IMR-90 (cell line): ENCODE data around the gene KDM6A. TPM values are rescaled to one million over a fixed set of nuclear protein-coding genes. Genes with fewer than 3 reads are reported as not detected.

Source experiments
- ATAC-seq: fragments of 200-7000 bp; cut with Tn5 transposase; 2 replicates; pipeline ENCODE4 v1.9.1; 2020; ENCODE audit warnings: low read depth, mild to moderate bottlenecking, moderate library complexity
- BruUV-seq: library from RNA; stranded (reverse); fragments of 400-500 nt; replicated peaks from 2 replicates; lab custom pipeline; 2021; lab: Mats Ljungman, UMichigan
- CTCF ChIA-PET: fragments of 300-600 bp; formaldehyde crosslinking; extraction: SDS; loops from one replicate; lab custom pipeline; 2021; ENCODE audit warnings: antibody characterized with exemption; lab: Yijun Ruan, JAX
- POLR2A ChIA-PET: fragments of 300-600 bp; sonication (Branson Sonifier 250); formaldehyde crosslinking; loops from one replicate; lab custom pipeline; 2022; ENCODE audit warnings: antibody characterized with exemption; ENCODE audit not compliant: unreplicated experiment; lab: Charles Lee
- DNase-seq: peaks from one replicate; pipeline ENCODE4 v3.0.0; 2013
- H2AFZ ChIP-seq: replicated peaks from 2 replicates; pipeline ENCODE3; 2013; ENCODE audit warnings: low read length, mild to moderate bottlenecking; ENCODE audit not compliant: poor library complexity
- H2AK5ac ChIP-seq: 2 replicates; pipeline ENCODE4 v1.6.1; 2013; ENCODE audit warnings: low read depth, low read length, inconsistent platforms
- H2AK9ac ChIP-seq: replicated peaks from 2 replicates; pipeline ENCODE3; 2013; ENCODE audit warnings: mild to moderate bottlenecking, low read depth, low read length, moderate library complexity; ENCODE audit not compliant: poor library complexity
- H2BK120ac ChIP-seq: 2 replicates; pipeline ENCODE4 v1.6.1; 2013; ENCODE audit warnings: low read depth, low read length, inconsistent platforms
- H2BK15ac ChIP-seq: 3 replicates; pipeline ENCODE4 v1.6.1; 2013; ENCODE audit warnings: low read depth, low read length, inconsistent platforms
- H2BK20ac ChIP-seq: 2 replicates; pipeline ENCODE4 v1.6.1; 2013; ENCODE audit warnings: low read depth, mild to moderate bottlenecking, inconsistent platforms, low read length, moderate library complexity
- H2BK5ac ChIP-seq: 2 replicates; pipeline ENCODE4 v1.6.1; 2013; ENCODE audit warnings: mild to moderate bottlenecking, low read depth, low read length, inconsistent platforms; ENCODE audit not compliant: poor library complexity, severe bottlenecking
- H3K14ac ChIP-seq: replicated peaks from 2 replicates; pipeline ENCODE4 v1.6.1; 2013; ENCODE audit warnings: low read depth, low read length, inconsistent platforms
- H3K18ac ChIP-seq: 2 replicates; pipeline ENCODE4 v1.6.1; 2013; ENCODE audit warnings: low read depth, low read length, control low read depth
- H3K23ac ChIP-seq: 2 replicates; pipeline ENCODE4 v1.6.1; 2013; ENCODE audit warnings: low read depth, low read length, inconsistent platforms
- H3K27ac ChIP-seq: 2 replicates; pipeline ENCODE4 v1.5.1; 2013; ENCODE audit warnings: mild to moderate bottlenecking, control low read depth, low read length; ENCODE audit not compliant: insufficient read depth
- H3K27me3 ChIP-seq: 2 replicates; pipeline ENCODE4 v1.6.1; 2013; ENCODE audit warnings: low read length; ENCODE audit not compliant: control insufficient read depth, insufficient read depth
- H3K36me3 ChIP-seq: 2 replicates; pipeline ENCODE4 v1.6.1; 2013; ENCODE audit warnings: low read length, mixed read lengths; ENCODE audit not compliant: control insufficient read depth, insufficient read depth
- H3K4ac ChIP-seq: 2 replicates; pipeline ENCODE4 v1.6.1; 2013; ENCODE audit warnings: low read depth, low read length, inconsistent platforms
- H3K4me1 ChIP-seq: 2 replicates; pipeline ENCODE4 v1.6.1; 2013; ENCODE audit warnings: low read length, mixed read lengths; ENCODE audit not compliant: control insufficient read depth, insufficient read depth
- H3K4me2 ChIP-seq: 2 replicates; pipeline ENCODE4 v1.6.1; 2013; ENCODE audit warnings: low read depth, mild to moderate bottlenecking, control low read depth, low read length, moderate library complexity
- H3K4me3 ChIP-seq: 2 replicates; pipeline ENCODE4 v1.5.1; 2013; ENCODE audit warnings: low read depth, mild to moderate bottlenecking, control low read depth, low read length, moderate library complexity; ENCODE audit not compliant: insufficient read depth
- H3K56ac ChIP-seq: 2 replicates; pipeline ENCODE4 v1.6.1; 2013; ENCODE audit warnings: low read length, inconsistent platforms; ENCODE audit not compliant: insufficient read depth; ENCODE audit errors: extremely low read depth
- H3K79me1 ChIP-seq, 2 experiments: 2 replicates each; pipeline ENCODE4 v1.6.1; 2013; ENCODE audit warnings: low read length in 2 of 2, inconsistent platforms in 1 of 2, low read depth in 1 of 2
- H3K9ac ChIP-seq: 2 replicates; pipeline ENCODE4 v1.6.1; 2013; ENCODE audit warnings: low read depth, low read length, control low read depth
- H3K9me1 ChIP-seq: 2 replicates; pipeline ENCODE4 v1.6.1; 2013; ENCODE audit warnings: low read length, inconsistent platforms; ENCODE audit not compliant: insufficient read depth
- H3K9me3 ChIP-seq: 2 replicates; pipeline ENCODE4 v1.6.1; 2013; ENCODE audit warnings: low read length; ENCODE audit not compliant: control insufficient read depth, insufficient read depth
- H4K20me1 ChIP-seq: 2 replicates; pipeline ENCODE4 v1.6.1; 2013; ENCODE audit warnings: low read length, inconsistent platforms; ENCODE audit not compliant: insufficient read depth
- H4K5ac ChIP-seq: 2 replicates; pipeline ENCODE4 v1.6.1; 2013; ENCODE audit warnings: mild to moderate bottlenecking, low read depth, low read length, control low read depth
- H4K8ac ChIP-seq, 2 experiments: 2 replicates each; pipeline ENCODE4 v1.6.1; 2013; ENCODE audit warnings: low read depth in 2 of 2, low read length in 2 of 2, control low read depth in 1 of 2, inconsistent platforms in 1 of 2
- H4K91ac ChIP-seq: 2 replicates; pipeline ENCODE4 v1.6.1; 2013; ENCODE audit warnings: low read depth, low read length, inconsistent platforms; ENCODE audit not compliant: insufficient read depth
- BHLHE40 ChIP-seq: fragments of 150-350 bp; IDR thresholded peaks from 2 replicates; pipeline ENCODE4 v1.6.1; 2016; ENCODE audit warnings: mild to moderate bottlenecking, low read depth, low read length
- CEBPB ChIP-seq: IDR thresholded peaks from 2 replicates; pipeline ENCODE4 v1.6.1; 2012; ENCODE audit warnings: low read depth, low read length, improper control_type of control experiment
- CHD1 ChIP-seq: IDR thresholded peaks from 2 replicates; pipeline ENCODE4 v1.6.1; 2012; ENCODE audit warnings: low read depth, low read length, improper control_type of control experiment
- FOS ChIP-seq: fragments of 150-350 bp; IDR thresholded peaks from 2 replicates; pipeline ENCODE4 v1.6.1; 2016; ENCODE audit warnings: low read depth, low read length
- MAFK ChIP-seq: IDR thresholded peaks from 2 replicates; pipeline ENCODE4 v1.6.1; 2012; ENCODE audit warnings: low read depth, low read length, improper control_type of control experiment
- MAZ ChIP-seq: IDR thresholded peaks from 2 replicates; pipeline ENCODE4 v1.6.1; 2012; ENCODE audit warnings: low read depth, mild to moderate bottlenecking, low read length, improper control_type of control experiment, moderate library complexity, borderline replicate concordance
- MXI1 ChIP-seq: IDR thresholded peaks from 2 replicates; pipeline ENCODE4 v1.6.1; 2012; ENCODE audit warnings: low read depth, mild to moderate bottlenecking, low read length, moderate library complexity, borderline replicate concordance
- NFE2L2 ChIP-seq: fragments of 150-350 bp; IDR thresholded peaks from 2 replicates; pipeline ENCODE4 v1.6.1; 2016; ENCODE audit warnings: low read depth, mild to moderate bottlenecking, low read length
- RAD21 ChIP-seq: IDR thresholded peaks from 2 replicates; pipeline ENCODE4 v1.6.1; 2012; ENCODE audit warnings: low read length, improper control_type of control experiment
- RCOR1 ChIP-seq: IDR thresholded peaks from 2 replicates; pipeline ENCODE4 v1.6.1; 2012; ENCODE audit warnings: mild to moderate bottlenecking, low read length, improper control_type of control experiment; ENCODE audit not compliant: insufficient replicate concordance
- RFX5 ChIP-seq: IDR thresholded peaks from 2 replicates; pipeline ENCODE4 v1.8.0; 2012; ENCODE audit warnings: low read depth, mild to moderate bottlenecking, low read length, moderate library complexity
- WGBS, 2 experiments: methylation state at CpG; one replicate each; pipeline versions ENCODE4 v1.1.5 to v1.1.7; 2013; ENCODE audit warnings: missing lambda C conversion rate in 2 of 2; ENCODE audit not compliant: insufficient read length in 1 of 2; ENCODE audit errors: extremely low coverage in 2 of 2; 5-methylcytosine and 5-hydroxymethylcytosine counted together
- dilution Hi-C: fragments of 300-500 bp; cut with HindIII; formaldehyde crosslinking; loops from one replicate; pipeline ENCODE4 v1.14.3; 2018; ENCODE audit warnings: low sequenced_read_pairs; ENCODE audit not compliant: unreplicated experiment
- in situ Hi-C: fragments of 300-500 bp; cut with MboI; formaldehyde crosslinking; loops from 3 replicates; pipeline ENCODE4 v1.14.3; 2019; ENCODE audit warnings: low sequenced_read_pairs, inconsistent platforms, mixed read lengths
- intact Hi-C: fragments of 100-400 bp; cut with micrococcal nuclease; formaldehyde crosslinking; loops from 2 replicates; pipeline ENCODE4 v1.10.0; 2022
- polyA plus RNA-seq, 3 experiments: library from polyadenylated mRNA; depleted of rRNA; stranded (reverse); fragments of >200 nt; gene quantifications; 2 replicates each; pipeline ENCODE4 v1.2.3, GENCODE V29; 2012; ENCODE audit warnings: low replicate concordance in 1 of 3
- total RNA-seq: library from RNA; depleted of rRNA; stranded (reverse); fragments of >200 nt; gene quantifications from 2 replicates; pipeline ENCODE4 v1.2.3, GENCODE V29; 2012
- TF ChIP-seq, protein P1 (sequence below): conservative IDR thresholded peaks from 2 replicates; pipeline ENCODE4 v1.5.1; 2012; ENCODE audit warnings: mild to moderate bottlenecking, low read depth, low read length, improper control_type of control experiment
- TF ChIP-seq, protein P2 (sequence below): fragments of 150-350 bp; IDR thresholded peaks from 2 replicates; pipeline ENCODE4 v1.6.1; 2016; ENCODE audit warnings: low read depth, mild to moderate bottlenecking, low read length, moderate library complexity, borderline replicate concordance

KDM6A gene
- total and polyA plus RNA-seq, 2 of the 4 experiments (the other 2 are of a cell fraction) = 11.7 to 24.9 TPM

DNA sequence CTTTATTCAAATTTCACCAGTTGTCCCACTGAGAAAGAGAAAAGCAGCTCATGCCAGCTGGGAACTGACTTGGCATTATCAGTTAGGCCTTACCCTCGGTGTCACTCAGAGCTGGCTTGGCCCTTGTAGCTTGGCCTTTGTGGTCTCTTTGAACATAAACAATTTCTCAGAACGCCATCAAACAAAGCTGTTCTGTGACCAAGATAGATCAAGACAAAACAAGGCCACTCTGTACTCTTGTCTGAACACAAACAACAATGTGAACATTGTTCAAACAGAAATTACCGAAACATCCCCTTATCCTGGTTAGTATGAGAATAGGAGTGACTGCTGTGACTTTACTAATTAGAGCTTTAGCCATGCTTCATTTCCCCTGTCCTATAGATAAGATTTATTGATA is 270.5 kb downstream of the KDM6A start:
- Histone ChIP-seq H3K4ac (no peak overlapping the region), H4K20me1 (no peaks in the 10 kb centered on the region), H3K23ac (no peak overlapping the region), H2BK120ac (no peak overlapping the region), H3K56ac (no peak overlapping the region), H3K36me3 (no peaks in the 10 kb centered on the region), H2BK15ac (no peak overlapping the region), H2AK9ac (no peak overlapping the region), H2AFZ (no peak overlapping the region), H3K27me3 (peaks cover 9% of the 10 kb centered on the region), H4K5ac (no peak overlapping the region), H3K4me3 (no peak overlapping the region), H3K4me1 (no peaks in the 10 kb centered on the region), H3K79me1 (no peaks in the 10 kb centered on the region), H4K91ac (no peak overlapping the region), H3K9me3 (no peaks in the 10 kb centered on the region), H2BK20ac (no peak overlapping the region), H2AK5ac (no peak overlapping the region), H2BK5ac (no peak overlapping the region), H3K9ac (no peak overlapping the region), H3K9me1 (no peaks in the 10 kb centered on the region), H3K4me2 (no peak overlapping the region), H3K27ac (no peak overlapping the region), H3K18ac (no peak overlapping the region), H4K8ac (no peak overlapping the region), H3K14ac (no peak overlapping the region)
- dilution Hi-C loops (no loop called here), in situ Hi-C loops (no loop called here), intact Hi-C loops (no loop called here)
- ATAC-seq = no peak
- DNase-seq = no peak
- no TSS peak for BruUV-seq
- POLR2A ChIA-PET = no interaction called here
- CTCF ChIA-PET = no interaction called here
- TF ChIP-seq BHLHE40 (no peak), FOS (no peak), CHD1 (no peak), MAZ (no peak), NFE2L2 (no peak), RAD21 (no peak), RCOR1 (no peak), MAFK (no peak), MXI1 (no peak), CEBPB (no peak), RFX5 (no peak)
- TF ChIP-seq, protein P1, sequence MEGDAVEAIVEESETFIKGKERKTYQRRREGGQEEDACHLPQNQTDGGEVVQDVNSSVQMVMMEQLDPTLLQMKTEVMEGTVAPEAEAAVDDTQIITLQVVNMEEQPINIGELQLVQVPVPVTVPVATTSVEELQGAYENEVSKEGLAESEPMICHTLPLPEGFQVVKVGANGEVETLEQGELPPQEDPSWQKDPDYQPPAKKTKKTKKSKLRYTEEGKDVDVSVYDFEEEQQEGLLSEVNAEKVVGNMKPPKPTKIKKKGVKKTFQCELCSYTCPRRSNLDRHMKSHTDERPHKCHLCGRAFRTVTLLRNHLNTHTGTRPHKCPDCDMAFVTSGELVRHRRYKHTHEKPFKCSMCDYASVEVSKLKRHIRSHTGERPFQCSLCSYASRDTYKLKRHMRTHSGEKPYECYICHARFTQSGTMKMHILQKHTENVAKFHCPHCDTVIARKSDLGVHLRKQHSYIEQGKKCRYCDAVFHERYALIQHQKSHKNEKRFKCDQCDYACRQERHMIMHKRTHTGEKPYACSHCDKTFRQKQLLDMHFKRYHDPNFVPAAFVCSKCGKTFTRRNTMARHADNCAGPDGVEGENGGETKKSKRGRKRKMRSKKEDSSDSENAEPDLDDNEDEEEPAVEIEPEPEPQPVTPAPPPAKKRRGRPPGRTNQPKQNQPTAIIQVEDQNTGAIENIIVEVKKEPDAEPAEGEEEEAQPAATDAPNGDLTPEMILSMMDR = no peak
- TF ChIP-seq, protein P2, sequence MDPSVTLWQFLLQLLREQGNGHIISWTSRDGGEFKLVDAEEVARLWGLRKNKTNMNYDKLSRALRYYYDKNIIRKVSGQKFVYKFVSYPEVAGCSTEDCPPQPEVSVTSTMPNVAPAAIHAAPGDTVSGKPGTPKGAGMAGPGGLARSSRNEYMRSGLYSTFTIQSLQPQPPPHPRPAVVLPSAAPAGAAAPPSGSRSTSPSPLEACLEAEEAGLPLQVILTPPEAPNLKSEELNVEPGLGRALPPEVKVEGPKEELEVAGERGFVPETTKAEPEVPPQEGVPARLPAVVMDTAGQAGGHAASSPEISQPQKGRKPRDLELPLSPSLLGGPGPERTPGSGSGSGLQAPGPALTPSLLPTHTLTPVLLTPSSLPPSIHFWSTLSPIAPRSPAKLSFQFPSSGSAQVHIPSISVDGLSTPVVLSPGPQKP = no peak
- WGBS, 2 experiments = 60% methylated on average over 1 of the region's 3 CpGs; no CpG with 5 or more reads in 1 of the 2 experiments
